Stimulated activated naive CD4-positive, alpha-beta T cell (primary cell): ENCODE measurements around the gene ANKRD22.

Experiments used
- DNase-seq, 6 experiments: peaks; one replicate each; lab custom pipeline; 2025; lab: John Stamatoyannopoulos, UW

ANKRD22 gene

DNA sequence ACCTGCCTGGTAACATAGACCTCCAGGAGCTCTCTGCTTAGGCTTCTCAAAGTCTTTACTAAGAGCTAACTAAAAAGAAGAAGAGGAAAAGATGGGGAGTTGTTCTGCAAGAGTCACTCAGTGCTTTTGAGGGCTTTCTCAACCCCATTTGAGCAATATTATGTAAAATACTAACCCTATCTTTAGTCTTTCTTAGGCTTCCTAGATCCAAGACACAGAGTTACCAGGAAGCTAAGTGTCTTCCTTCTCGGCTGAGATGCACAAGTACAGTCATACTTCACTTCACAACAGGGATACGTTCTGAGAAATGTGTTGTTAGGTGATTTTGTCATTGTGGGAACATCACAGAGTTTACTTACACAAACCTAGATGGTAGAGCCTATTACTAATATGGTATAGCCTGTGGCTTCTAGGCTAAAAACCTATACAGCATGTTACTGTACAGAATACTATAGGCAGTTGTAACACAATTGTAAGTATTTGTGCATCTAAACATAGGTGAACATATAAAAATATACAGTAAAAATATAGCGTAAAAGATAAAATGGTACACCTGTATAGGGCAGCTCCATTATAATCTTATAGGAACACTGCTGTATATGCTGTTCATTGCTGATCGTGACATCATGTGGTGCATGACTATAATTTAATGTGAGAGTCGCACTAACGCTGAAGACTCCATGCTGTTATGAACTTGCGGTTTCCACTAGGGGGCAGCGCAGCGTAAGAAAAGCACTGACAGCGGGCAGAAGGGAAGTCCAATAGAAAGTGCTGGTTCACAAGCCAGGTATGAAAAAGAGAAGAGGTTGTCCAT, 16.3 kb downstream of the ANKRD22 start:
- peak; percentile 66 to 84 (median 72) for DNase-seq

DNA sequence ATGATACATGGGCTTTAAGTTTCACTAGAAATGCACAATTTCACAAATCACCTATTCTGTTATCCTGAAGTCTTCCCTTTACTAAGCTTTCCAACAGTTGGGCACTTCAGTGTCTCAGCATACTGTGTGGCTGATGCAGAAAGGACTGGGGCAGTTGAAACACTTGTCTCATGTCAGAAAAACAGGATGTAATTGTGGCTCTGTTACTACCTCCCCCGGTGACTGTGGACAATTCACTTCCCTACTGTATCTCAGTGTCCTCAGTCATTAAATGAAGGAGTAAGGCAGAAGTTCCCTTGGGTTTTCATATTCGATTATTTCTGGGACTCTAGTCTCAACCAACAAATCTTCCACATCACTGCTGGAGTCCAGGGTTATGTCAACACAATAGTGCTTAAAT, 17.9 kb downstream of the ANKRD22 start:
- DNase-seq = no peak

DNA sequence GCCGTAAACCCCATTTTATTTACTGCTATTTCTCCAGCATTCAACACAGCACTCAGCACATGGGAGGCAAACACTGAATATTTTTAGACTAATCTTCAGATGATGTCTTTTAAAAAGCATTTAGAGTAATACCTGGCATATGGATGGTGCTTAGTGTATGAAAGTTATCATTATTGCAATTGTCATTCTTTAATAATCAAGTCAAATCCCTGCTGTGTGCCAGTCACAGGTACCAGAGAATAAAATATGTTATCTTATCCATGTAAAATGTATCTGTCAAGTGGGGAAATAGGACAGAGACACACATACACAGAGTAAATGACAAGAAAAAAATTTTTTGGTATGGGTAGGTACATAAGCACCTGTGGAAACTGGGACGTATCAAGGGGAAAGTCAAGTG, 18.5 kb downstream of the ANKRD22 start:
- no peak for DNase-seq

DNA sequence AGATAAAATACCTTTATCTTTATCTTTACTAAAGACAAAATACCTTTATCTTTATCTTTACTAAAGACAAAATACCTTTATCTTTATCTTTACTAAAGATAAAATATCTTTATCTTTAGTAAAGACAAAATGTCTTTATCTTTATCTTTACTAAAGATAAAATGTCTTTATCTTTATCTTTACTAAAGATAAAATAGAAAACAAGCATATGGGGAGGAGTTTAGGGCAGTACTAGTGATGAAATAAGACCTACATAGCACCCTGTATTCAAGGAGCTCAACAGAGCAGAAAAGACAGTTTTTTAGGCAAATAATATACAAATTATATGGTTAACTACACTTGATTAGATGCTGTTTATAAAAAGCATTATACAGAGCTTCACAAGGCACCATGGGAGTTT, 19.3 kb downstream of the ANKRD22 start:
- DNase-seq = no peak

DNA sequence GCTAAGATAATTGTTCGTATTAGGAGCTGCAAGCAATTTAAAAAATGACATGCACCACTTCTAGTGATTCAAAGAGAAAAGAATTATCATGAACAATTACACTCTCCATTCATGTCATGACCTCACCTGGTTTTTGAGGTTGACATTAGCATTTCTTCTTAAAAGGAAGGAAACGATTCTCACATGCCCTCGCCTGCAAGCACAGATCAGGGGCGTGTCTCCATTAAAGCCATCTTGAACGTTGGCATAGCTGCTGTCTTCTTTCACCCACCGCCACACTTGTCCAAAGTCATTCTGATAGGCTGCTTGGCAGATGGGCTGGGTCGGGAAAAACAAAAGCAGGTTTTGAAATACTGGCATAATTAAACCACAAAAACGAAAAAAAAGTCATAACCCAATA, 19.9 kb downstream of the ANKRD22 start:
- peak in 4 of 6 experiments; percentile 5 to 51 (median 32) for DNase-seq

DNA sequence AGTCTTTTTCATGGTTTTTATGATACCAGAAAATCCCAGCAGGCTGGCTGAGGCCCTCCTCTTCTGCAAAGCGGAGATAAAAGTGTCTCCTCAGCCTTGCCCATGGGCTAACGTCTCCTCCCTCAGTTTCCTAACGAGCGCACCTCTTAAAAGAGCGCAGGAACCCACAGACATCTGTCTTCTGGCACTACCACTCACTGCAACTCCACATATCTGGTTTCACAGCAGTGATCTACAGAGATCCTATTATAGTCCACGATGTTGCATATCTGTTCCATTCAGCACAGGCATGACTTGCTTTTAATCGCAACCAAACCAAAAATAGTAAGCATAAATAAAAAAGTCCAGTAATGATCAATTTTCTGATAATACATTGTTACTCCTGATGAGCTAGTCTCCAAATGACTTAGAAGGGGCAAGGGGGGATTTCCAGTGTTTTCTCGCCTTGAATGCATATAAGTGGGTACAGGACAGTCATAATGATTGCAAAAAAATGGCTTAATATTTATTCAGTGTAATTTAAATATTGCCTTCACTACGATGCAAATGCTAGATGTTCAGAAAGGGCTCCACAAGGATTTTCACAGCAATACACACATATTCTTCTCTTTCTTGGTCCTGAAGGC, 20.9 kb downstream of the ANKRD22 start:
- no peak for DNase-seq

DNA sequence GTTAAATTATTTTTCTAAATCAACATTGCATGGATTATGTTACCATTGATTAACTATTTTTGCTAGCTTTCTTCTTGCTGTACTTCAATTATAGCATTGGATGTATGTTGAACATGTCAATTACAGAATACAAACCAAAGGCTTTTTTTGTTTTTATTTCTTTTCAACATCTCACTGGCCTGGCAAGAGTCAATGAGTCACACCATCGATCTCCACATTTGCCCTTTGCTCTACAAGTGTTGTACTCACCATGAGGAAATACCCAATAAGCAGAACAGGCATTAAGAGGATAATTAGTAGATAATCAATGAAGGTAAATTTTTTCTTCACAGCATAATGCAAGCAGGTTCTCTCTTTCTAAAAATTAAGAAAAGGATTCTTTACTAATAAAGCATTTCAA, 23.3 kb downstream of the ANKRD22 start:
- DNase-seq = no peak

DNA sequence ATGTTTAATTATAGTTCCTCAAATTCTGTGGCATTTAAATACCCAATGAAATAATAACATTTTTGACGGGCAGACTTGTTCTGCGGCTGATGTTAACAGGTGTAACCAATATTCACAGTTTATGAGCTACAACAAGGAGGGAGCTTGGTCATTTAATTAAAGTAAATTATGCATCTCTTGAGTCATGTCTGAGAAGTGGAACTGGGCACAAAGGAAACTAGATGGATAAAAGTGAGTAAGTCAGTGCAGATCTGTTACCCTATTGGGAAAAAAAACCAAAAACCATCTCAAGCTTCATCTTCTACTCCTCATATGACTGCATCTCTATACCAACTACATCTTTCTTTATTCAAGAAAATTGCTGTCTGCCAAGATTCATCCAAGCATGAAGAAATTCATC, 24.0 kb downstream of the ANKRD22 start:
- no peak for DNase-seq

DNA sequence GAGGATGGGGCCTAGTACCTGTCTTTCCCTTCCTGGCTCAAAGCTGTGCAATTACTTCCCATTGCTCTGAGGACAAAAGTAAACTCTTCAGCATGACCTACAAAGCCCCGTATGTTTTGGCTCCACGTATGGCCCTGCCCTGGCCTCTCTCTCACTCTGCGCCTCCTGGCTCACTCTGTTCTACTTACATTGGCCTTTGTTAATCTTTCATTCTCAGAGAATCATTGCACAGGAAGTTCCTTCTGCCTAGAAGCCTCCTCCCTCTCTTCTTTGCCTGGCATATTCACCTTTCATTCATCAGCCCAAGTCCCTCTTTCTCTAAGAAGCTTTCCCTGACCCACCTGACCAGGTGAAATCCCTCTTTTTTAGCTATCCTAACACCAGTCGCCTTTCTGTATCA, 25.3 kb downstream of the ANKRD22 start:
- peak in 1 of 6 experiments; percentile 8 for DNase-seq

DNA sequence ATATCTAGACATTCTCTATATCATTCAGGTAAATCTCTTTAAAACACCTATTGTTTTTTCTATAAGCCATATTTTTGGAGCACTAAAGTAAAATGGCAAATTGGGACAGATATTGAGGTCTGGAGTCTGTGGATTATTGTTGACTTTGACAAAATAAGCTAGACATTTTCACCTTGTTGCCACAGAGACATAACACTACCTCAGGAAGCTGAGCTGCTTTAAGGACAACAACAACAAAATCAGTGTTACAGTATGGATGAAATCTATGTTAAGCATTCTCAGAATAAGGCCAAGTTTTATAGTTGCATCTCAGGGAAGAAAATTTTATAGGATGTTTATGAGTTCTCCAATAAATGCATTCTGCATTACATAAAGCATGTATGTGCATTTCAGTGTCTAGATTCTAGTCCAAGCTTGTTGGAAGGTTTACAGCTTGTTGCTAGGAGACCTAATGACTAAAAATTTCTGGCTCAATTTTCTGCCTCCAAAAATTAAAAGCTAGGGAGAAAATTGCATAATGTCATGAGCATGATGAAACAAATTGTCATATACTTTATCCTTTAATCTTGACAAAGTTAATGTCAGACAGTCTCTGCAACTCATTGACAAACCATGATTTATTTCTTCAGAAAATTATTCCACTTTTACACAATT, 30.8 kb downstream of the ANKRD22 start:
- no peak for DNase-seq

DNA sequence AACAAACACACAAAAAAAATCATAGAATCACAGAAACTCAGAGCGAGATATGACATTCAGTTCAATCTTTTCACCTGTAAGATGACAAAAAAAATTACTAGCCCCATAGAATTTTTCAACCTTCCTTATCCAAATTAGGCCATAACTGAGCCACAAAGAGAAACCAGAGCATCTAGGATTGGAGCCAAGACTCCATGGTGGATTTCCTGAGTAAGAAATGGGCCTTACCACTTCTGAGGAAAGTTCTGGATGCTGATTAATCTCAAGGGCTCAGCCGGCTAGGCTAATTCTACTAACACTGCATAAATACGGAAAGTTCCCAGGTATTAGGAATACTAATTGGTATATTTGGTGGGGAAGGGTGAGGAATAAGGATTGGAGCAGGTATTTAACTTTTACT, 32.4 kb downstream of the ANKRD22 start:
- DNase-seq = no peak

DNA sequence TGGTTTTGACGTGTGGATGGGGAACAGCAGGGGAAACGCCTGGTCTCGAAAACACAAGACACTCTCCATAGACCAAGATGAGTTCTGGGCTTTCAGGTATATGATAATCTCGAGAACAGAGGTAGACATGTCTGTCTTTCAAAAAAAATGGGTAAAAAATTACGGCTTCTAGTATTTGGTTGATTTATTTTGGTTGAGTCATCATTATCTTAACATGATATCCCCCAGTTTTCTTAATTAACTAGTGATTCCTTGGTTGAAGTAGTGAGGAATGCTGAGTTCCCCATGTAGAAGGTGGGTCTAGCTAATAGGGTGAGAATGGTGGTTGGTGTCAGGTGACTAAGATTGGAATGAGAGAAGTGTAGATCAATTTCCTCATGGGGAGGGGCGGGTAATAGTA, 38.4 kb downstream of the ANKRD22 start:
- DNase-seq = no peak

DNA sequence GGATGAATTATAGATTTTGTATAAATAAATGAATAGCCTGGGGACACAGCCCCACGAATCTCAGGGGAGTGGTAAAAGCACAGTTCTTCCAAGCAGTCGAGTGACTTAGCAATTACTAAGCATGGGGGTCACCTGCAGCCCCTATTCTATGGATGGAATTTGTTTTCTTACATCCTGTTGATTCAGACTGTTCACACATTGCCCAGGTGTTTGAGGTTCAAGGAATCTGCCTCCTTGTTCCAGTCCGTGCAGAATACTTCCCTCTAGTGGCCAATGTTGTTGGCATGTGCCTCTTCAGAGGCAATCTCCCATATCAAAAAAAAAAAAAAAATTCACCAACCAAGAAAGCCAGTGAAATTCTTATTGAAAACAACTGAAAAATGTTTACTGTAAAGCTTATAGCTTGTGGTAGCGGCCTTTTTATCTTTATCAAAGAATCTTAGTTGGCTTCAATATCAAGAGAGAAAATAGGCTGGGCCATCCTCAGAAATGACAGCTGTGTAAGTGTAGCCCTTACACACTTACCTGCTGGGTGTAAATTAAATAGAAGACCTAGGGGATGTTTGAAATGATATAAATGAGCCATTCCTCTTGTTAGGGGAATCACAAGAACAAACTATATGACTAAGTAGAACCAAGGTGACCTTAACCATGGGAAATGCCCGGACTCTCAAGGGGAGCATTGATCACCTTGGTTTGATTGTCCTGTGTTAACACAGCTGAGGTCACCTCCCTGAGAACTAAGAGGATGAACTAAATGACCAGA, 41.3 kb downstream of the ANKRD22 start:
- peak in 2 of 6 experiments; percentile 54 for DNase-seq

DNA sequence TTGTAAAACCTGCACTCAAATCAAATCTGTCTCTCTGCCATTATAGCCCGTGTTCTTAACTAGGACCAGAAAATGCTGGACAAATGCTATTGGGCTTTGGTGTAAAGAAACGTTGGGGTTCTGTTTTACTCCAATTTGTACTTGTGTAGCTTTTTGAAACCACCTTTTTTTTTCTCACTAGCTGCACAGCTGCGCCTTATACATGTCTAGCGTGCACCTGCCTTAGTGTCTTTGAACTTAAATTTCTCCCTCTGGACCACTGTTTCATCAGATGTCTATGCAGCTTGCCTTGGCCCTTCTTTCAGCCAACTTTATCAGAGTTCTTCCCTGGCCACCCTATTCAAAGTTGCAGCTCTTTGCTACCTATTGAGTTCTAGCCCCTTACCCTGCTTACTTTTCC, 42.0 kb downstream of the ANKRD22 start:
- no peak for DNase-seq

DNA sequence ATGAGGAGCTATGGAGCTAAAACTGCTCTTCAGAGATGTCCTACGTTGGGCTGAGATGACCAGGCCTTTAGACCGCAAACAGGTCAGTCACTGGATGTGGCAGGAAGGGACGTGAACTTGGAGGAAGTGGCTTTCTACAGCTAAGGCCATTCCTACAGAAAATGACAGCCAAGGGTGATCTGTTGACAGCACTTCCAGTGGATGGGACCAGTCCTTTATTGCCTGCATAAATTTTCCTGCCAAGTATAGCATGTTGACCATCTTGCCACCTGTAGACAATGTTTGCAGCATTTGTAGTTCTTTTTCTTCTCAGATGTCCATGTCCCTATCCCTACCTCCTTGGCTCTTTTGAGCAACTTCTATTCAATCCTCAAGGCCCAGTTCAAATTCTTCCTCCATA, 45.7 kb downstream of the ANKRD22 start:
- no peak for DNase-seq

DNA sequence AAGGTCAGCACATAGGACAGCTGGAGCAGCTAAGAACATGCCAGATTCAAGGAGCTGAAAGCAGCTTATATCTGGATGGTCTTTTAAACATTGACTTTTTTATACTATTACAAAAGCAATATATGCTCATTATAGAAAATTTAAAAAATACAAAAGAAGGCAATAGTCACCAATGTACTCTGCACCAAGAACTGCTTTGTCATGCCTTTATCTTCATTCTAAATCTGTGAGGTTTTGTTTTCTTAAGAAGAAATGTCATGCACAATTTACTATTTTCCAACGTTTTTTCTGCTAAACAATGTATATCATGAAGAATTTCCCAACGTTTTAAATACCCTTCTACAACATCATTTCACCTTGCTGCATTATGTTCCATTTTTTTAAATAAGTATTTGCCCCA, 46.3 kb downstream of the ANKRD22 start:
- DNase-seq = no peak

DNA sequence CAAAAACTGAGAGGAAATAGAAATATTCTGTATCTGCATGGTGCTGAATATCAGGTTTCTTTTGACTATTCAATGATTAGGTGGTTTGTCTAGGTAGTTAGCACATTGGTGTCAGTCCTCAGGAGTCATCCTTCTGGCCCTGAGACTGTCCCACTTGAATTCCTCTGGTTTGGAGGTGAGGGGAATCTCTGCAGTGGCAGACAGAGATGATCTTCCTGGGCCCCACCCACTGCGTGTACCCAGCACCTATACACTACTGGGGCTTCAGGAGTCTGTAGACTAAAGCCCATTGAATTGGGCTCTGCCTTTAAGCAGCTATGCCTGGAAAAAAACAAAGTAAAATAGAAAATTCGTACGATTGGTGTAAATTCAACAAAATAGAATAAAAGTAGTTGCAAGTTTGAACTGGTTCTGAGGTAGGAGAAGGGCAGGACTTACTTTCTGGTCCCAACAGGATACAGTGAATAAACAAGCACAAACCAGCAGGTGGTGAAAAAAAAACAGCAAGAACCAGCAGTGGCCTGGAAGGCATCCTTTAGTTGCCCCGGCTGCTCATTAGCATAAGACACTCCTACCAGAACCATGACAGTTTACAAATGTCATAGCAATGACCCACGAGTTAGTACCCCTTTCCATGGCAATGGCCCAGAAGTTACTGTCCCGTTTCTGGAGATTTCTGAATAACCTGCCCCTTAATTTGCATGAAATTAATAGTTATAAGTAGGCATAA, 47.4 kb downstream of the ANKRD22 start:
- no peak for DNase-seq

DNA sequence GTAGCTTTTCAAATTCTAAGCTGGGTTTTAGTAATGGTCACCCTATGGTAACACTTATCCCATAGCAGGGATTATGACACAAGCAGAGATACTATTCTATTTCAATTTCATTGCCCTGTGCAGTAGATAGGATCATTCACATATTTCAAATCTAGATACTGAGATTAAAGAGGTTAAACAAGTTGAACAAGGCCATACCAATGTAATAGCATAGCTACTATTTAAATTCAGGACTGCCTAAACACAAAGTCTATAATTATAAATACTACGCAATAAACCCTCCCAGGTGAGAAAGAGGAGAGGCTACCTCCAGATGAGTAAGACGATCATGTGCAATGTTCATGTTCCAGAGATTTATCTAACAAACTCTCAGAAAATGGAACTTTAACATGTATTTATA, 48.0 kb downstream of the ANKRD22 start:
- DNase-seq = no peak

DNA sequence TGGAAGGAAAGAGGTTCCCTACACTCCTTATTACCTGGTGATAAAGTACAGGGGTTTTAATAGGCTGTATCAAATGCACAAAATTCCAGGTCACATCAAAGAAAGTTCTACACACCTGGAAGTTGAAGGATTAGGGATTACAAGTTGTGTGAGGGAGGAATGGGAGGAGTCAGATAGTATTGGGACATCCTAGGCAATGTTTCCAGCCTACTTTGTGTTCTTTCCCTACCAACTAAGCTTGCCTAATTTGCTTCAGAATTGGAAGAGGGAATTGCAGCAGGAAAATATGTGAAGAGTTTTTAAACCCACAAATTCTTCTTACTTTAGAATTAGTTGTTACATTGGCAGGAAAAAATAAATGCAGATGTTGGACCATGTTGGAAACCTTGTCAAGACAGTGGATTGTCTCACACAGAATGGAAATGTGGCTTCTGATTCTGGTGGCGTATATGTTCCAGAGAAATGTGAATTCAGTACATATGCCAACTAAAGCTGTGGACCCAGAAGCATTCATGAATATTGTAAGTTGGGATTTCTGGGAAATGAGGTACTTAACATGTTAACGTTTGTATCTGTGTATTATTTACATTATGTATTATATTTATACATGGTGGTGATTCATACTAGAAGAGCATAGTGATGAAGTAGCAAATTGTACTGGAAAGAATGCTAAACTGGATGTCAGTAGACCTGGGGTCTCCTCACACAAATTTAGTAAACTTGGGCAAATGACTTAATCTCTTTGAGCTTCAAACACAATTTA, 48.9 kb downstream of the ANKRD22 start, which contains the start of gene LIPM:
Gene LIPM, plus strand, starts transcription at position 208 of the 763 bp plus-strand sequence. Its CDS starts 167 bp downstream, at position 375.
- no peak for DNase-seq

DNA sequence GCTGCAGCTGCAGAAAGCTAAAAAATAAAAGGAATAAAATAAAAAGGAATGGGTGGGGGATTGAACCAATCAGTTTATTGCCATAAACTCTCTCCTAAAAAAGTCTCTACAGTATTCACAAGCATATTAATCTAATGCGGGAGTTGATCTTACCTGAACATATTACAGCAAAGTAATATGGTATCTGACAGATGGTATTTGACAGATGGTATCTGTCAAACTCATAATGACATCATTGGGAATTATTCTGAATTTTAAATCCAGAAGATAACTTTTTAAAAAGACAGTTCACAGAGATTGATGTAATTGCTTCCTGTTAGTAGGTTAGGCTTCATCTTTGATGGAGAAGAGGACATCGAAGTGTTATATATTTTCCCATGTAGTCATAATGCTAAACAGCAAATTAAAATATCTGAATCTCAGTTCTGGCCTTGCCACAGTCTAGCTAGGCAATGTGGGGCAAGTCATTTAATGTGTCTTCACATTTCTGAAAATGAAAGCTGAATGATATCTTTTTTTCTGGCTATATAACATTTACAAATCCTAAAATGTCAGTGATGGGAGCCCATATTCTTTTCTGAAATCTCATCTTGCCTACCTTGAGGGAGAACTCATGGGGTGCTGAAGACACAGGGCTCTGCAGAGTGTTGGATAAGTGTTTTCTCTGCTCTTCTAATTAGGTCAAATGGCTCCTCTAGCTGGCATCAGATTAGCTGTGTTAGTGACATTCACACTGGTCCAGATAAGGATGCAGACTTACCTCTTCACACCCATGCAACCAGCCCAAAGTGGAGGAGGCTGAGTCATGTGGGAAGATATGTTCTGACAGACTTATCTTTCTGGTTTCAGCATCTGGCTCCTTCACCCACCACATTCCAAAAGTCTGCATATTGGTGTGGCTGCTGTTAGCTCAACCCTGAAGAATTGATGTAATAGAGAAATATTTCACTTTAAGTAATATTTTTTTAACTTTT, 51.2 kb downstream of the ANKRD22 start:
- no peak for DNase-seq
